ENCODE data around the gene HSD17B8.

DNA sequence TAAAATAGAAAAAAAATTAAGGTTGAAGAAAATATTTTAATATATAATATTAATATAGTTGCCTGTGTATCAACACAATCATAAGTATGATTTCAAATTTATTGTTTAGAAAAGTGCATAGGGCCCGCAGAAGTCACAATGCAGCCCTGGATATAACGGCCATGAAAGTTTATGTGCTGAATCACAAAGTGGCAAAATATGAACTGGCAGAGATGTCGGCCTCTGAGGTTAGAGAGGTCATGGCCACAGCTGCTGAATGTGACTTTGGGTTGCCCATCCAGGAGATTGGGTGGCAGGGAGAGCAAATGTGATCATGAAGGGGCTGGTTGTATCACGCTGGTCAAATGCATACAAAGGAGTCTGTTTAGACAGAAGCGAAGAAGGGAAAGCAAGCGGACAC lies 47.9 kb upstream of the HSD17B8 start:
- TF ChIP-seq CTCF (IDR thresholded peaks at IDR 0.05 in 8 of 11, conservative IDR thresholded peaks at IDR 0.05 in 3 of 11) (no peak), POLR2A (IDR thresholded peaks at IDR 0.05) (no peak), POLR2AphosphoS5 (IDR thresholded peaks at IDR 0.05) (no peak)

Measured in spleen (tissue), 7 donors.